Fibroblast of lung (primary cell): ENCODE data around the gene CSK.

ENCODE experiments used
- EZH2 ChIP-seq: IDR thresholded peaks from 2 replicates; pipeline ENCODE4 v1.5.1; 2012; ENCODE audit warnings: low read length, control low read depth, mild to moderate bottlenecking; ENCODE audit errors: missing control alignments
- TF ChIP-seq, protein P1 (sequence below), 2 donors: IDR thresholded peaks in 1 of 2; conservative IDR thresholded peaks in 1 of 2; 1 replicate in 1 of 2; 2 replicates in 1 of 2; pipeline ENCODE4 v1.5.1; 2011 to 2012; ENCODE audit warnings: low read length in 2 of 2, control low read depth in 1 of 2, inconsistent platforms in 1 of 2, low read depth in 1 of 2, mild to moderate bottlenecking in 1 of 2

DNA sequence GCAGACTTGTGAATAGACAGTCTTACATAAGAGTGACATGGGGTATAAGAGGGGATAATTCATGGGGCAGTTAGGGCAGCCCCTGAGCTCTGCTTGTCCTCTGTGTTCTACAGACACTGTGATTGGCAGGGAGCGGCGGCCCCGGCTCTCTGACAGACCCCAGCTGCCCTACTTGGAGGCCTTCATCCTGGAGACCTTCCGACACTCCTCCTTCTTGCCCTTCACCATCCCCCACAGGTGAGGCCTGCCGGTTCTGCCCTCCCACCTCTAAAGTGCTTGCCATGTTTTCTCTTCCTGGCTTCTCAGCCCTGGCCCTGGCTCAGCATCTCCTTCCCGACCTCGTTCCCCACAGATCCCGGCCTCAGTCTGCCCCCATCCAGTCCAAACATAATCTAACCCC, 29.9 kb upstream of the CSK start:
- TF ChIP-seq, protein P1, sequence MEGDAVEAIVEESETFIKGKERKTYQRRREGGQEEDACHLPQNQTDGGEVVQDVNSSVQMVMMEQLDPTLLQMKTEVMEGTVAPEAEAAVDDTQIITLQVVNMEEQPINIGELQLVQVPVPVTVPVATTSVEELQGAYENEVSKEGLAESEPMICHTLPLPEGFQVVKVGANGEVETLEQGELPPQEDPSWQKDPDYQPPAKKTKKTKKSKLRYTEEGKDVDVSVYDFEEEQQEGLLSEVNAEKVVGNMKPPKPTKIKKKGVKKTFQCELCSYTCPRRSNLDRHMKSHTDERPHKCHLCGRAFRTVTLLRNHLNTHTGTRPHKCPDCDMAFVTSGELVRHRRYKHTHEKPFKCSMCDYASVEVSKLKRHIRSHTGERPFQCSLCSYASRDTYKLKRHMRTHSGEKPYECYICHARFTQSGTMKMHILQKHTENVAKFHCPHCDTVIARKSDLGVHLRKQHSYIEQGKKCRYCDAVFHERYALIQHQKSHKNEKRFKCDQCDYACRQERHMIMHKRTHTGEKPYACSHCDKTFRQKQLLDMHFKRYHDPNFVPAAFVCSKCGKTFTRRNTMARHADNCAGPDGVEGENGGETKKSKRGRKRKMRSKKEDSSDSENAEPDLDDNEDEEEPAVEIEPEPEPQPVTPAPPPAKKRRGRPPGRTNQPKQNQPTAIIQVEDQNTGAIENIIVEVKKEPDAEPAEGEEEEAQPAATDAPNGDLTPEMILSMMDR (conservative IDR thresholded peaks at IDR 0.05 in 1 of 2, IDR thresholded peaks at IDR 0.05 in 1 of 2; ENCODE audit: low read depth in 1 of 2, low read length in 2 of 2) = no peak
- no peak for TF ChIP-seq EZH2
